Superior temporal gyrus (tissue), 1 donor: ENCODE results near the gene IL16.

Experiments used
- DNase-seq: peaks from one replicate; pipeline ENCODE4 v3.0.0-alpha.2; 2016; ENCODE audit errors: extremely low spot score

The IL16 gene

DNA sequence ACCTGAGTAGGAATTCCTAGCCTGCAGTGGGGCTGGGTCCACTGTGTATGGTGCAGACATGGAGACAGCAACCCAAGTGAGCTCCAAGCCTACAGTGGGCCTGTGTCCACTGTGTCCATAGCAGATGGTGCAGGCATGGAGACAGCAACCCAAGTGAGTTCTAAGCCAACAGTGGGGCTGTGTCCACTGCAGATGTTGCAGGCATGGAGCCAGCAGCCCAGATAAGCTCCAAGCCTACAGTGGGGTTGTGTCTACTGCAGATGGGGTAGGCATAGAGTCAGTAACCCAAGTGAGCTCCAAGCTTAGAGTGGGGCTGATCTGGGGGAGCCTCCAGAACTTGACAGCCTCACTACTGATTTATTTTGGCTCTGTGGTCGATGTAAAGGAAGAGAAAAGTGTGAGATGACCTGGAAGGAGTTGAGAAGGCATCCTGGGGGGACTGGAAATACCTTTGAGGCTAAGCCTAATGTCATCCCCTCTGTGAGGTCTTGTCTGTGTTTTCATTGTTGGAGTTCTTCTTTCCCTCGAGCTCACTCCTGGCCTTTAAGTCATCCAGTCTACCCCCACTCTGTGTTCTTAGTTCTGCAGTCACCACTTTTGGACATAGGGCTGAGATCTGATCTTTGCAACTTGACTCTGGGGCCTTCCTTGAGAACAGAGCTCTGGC, 22.4 kb upstream of the IL16 start:
- DNase-seq, result no peak

DNA sequence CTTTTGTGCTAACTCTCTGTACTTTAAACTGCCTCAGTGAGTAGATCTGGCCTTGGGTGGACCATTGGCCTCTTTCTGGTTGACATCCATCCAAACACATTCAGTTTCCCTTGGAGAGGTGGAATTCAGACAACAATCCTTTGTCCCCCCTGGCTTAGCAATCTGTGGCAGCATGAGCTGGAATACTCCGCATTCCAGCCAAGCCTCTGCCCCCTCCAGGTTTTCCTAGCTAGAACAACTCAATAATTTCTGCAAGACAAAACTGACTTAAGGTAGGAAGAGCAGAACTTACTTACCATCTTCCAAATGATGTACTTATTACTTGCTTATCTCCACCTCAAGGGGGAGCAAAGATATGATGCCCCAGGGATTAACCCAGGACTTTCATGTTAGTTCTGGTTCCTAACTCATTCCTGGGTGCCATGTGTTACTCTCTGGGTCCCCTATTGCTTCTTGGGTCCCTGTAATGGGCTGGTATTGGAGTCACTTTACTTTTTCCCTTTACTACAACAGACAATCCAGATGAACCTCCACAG, 21.8 kb upstream of the IL16 start:
- DNase-seq, result no peak

DNA sequence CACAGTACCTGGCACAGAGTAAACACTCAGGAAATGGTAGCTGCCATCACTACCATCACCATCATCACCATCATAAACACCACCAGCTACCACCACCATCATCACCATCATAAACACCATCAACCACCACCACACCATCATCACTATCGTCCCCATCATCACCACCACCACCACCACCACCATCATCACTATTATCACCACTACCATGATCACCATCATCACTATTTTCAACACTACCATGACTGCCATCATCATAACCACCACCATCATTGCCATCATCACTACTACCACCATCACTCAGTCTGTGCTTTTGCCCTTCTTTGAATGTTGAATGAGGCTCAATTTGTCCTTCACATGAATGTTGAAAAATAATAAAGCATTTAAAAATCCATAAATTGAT, 21.2 kb upstream of the IL16 start:
- no peak for DNase-seq

DNA sequence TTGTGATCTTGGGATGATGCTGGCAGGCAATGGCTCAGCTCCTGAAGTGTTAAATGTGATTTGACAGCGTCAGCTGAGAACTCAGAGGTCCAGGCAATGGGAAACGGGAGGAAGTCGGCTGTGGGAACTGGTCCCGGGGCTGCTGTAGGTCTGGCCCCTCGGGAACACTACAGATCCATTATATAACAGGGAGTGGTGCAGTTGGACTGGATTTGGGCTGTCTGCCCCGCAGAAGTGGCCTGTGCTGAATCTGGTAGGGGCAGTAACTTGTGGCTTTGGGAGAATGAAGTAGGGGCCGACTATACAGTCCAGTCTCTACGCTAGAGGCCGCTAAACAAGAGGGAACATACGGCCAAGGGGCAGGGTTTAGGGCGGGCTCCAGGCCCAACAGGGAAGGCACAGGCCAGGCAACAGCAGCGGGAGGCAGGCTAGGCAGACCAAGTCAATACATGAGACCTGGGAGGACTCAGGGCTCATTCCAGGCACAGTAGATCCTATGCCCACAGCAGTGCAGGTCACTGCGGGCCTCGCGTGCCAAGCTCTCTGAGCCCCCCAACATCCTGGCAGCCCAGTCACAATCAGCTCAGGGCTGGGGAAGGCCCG, 20.3 kb upstream of the IL16 start:
- DNase-seq, result no peak

DNA sequence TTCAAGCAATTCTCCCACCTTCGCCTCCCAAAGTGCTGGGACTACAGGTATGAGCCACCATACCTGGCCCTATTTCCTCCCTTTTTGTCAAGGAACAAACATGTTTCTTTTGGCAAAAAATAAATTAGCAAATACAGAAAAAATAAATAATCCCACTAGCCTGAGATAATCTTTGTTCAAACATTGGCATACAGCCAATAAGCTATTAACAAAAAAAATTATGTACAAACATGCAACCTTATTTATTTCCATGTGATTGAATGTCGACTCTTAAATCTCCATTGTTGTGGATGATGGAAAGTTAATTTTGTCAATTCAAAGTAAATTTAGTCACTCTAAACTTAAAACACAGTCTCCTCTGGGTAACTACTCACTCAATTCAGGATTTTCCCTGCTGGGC, 18.3 kb upstream of the IL16 start:
- DNase-seq, result no peak

DNA sequence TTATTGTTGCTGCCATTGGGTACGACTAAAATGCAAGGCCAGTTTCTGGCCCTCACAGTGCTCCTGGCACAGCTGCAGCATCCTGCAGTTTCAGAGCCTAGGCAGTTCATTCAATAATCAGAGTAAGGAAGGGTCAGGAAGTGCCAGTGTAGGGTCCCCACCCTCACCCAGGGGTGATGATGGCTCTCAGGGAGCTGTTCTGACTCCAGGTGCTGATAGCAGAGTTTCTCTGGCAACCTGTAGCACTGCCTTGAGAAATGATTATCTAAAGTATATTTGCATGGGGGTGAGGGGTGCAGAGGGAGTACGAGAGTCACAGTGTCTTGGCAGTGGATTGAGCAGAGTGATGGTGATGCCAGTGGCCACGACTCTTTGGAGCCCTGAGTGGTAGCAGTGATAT, 15.5 kb upstream of the IL16 start:
- DNase-seq, result no peak

DNA sequence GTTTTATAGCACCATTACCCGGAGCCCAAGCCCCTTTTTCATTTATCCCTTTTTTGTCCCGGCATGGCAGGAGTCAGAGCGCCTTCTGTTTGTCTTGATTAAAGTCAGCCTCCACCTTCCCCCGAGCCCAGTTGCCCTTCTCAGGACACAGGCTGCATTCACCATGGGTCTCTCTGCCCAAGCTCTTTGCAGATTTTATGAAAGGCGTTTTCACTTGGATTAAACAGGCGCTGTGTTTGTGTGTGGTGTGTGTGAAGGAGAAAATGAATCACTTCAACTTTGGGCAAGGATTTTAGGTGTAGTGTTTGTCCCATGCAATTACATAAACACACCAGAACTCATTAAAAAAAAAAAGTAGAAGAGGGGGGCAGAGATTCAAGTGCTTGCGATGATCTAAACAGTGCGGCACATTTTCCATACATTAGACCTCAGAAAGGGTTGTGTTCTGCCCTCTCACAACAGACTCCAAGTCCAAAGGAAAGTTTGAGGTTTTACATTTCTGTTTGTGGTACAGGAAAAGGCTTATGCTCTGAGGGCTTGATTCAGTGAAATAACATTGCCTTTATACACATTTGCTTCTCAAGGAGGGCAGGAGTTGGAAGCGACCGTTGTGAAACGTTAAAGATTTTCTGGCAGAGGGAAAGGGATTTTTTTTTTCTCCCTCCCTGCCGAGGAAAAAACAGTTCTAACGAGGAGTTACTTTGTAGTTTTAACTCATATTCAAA, 14.5 kb upstream of the IL16 start:
- no peak for DNase-seq

DNA sequence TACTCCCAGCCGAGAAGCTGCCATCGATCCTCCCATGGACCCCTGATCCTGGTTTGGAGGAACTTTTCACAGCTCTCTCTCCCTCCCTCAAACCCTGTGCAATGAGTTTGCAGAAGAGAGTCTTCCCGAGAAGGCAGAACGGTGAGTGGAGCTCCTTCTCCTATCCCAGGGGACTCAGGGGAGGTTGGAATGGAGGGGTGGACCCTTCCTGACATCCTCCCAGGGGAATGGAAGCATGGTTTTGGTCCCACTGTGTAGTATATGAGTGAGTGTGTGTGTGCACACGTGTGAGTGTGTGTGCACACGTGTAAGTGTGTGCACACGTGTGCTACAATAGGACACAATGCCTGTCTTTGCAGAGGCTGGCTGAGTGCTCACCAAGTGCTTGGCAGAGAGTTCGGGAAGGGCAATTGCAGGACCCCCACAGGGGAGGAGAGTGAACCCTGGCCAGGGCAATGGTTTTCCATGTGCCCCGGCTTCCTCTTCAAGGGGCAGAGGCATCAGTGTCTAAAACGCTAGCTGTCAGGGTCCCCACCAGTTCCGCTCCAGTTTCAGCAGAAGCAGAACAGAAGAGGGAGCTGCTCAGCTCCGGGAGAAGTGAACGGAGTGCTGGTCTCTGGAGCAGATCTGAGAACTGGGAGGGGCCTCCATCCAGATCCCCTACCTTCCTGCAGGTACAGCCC, 13.8 kb upstream of the IL16 start:
- no peak for DNase-seq

DNA sequence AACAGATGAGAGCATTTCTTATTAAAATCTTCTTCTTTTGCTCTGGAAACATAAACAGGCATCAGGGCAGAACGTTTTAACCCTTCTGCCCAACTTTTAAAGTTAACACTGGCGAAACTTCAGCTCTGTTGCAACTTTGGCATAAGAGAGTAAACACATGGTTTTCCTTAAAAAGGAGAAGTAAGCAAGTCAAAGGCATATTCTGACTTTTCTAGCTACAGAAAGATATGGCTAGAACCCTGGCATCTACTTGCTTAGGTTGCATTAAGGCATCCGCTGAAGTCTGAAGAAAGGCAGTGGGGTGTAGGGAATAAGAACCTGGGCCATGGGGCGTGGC, 13.3 kb upstream of the IL16 start:
- no peak for DNase-seq

DNA sequence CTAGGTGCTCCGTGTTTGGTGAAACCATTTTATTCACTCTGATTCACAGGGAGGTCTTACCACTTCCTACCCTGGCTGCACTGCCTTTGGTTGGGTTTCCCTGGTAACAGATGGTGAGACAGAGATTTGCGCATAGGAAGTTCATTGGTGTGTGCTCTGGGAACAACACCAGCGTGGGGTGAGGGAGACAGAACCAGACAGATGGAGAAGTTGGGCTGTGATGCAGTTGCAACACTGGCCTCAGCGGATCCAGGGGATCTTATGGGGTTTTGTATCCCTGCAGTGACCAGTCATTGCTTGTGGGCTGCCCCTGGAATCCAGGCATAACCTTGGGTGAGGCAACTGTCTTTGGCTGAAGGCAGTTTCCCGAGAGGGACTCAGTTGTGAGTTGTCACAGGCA, 12.5 kb upstream of the IL16 start:
- no peak for DNase-seq

DNA sequence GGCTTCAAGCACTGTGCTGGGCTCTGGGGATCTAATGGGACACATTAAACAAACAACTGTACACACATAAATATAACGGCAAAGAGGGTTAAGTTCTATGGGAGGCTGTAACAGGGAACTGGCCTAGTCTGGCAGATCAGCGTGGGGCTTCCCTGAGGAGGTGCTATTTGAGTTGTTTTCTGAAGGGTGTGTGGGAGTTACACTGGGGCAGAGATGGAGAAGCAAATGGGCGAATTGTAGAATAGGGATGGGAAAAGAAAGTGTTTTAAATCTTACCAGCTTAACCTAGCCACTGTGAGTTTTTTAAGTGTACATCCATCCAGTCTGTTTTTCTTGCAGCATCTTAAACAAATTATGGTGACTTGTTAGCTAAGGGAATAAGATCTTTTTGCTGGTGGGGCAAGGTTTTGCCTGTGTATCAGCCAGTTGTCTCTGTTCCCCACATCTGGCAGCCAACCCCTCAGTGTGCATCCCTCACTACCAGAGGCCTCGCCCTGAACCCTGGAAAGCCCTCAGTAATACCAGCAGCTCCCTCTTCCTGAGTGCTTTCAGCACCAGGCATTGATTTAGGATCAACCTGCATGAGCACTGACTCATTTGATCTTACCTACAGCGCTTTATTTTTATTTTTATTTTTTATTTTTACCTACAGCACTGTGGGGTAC, 10.9 kb upstream of the IL16 start:
- DNase-seq, result no peak

DNA sequence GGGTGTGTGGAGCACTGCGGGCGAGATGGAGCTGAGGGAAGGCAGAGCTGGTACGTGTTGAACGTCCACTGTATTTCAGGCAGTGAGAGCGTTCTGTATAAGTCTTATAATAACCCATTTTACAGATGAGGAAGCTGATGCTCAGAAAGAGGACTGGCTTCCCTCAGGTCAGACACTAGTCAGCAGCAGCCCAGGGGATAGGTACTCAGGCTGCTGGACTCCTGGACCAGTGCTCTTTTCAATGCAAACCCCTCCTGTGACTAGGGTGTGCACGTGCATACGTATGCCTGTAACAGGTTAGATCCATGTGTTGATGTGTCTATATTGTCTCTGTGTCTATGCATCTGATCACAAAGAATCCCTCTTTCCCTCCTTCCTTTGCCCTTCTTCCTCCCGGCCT, 8.3 kb upstream of the IL16 start:
- no peak for DNase-seq

DNA sequence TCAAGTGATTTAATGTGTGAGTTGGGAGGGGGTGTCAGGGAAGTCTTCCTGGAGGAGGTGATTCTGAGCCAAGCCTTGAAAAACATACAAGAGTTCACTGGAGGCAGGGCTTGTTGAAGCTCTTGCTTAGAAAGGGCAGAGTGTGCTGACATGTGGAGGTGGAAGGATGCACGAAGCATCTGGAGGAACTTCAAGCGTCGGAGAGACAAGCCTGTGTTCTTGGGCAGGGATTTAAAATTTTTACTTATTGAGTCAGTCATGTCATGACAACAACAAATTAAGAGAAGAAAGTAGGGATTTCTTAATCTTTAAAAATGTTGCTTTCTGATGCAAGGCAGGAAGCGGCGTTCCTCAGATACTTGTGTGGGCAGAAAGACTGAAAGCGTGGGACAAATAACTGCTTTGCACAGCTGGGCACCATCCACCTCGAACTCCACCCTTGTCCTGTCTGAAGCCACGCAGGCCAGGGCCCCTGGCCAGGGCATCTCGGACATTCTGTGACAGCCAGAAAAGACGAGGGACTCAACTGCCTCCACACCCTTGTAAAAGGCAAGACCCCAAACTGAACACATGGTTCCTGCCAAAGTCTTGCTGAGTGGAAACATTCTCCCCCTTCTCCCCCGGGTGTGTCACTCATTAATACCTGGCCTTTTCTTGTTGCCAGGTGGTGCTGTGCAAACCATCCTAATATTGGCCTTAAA, 6.9 kb upstream of the IL16 start:
- no peak for DNase-seq

DNA sequence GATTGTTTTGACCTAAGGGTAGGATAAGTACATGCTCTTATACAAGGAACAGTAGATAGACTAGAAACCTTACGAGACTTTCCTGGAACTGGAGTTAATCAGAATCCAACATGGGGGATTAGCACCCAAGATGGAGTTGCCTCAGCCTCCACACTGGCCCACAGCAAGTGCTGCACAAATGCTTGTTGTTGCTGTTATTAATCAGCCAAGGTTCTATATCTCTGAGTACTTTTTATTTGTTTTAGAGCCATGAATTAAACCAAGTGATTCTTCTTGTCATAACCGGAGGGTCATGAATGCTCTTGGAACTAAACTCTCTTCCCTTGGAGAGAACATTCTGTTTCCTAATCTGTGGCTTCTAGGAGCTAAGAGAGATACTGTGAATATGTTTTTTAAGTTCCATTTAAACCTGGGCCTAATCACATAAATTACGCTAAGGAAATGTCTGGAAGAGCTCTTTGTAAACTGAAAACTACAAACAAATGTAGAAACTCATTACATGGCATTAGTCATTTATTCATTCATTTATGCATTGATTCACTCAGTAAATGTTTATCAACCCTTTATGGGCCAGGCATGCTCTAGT, 5.7 kb upstream of the IL16 start:
- no peak for DNase-seq

DNA sequence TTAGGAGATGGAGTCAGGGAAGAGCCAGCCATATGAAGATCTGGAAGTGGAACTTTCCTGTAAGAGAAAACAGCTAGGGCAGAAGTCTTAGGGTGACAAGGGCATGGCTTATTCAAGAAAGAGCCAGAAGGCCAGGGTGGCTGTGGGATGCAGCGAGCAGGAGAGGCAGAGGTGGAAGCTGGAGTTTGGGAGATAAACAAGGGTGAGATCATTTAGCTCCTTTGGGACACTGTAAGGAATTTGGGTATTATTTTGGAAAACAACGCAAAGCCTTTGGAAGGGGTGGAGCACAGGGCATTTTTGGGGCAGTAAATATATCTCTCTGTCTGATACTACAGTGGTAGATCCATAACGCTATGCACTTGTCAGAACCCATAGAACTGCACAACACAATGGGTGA, 5.0 kb upstream of the IL16 start:
- DNase-seq, result no peak

DNA sequence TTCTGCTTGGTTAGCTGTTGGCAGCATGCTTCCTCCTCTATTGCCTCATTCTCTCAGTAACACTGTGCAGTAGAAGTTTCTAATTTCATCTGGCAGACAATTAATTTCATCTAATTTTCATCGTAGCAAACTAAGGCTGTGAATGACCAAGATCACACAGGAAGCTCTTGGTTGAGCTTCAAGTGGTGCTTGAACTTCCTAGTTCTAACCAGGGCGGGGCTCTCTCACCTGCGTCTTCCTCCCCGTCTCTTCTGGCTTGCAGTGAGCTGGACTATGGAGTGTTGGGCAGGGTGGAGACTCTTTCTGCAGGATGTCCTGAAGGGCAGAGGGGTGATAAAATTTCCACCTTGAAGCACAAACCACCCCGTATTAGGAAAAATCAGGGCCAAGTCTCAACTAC, 2.0 kb upstream of the IL16 start:
- DNase-seq, result no peak

DNA sequence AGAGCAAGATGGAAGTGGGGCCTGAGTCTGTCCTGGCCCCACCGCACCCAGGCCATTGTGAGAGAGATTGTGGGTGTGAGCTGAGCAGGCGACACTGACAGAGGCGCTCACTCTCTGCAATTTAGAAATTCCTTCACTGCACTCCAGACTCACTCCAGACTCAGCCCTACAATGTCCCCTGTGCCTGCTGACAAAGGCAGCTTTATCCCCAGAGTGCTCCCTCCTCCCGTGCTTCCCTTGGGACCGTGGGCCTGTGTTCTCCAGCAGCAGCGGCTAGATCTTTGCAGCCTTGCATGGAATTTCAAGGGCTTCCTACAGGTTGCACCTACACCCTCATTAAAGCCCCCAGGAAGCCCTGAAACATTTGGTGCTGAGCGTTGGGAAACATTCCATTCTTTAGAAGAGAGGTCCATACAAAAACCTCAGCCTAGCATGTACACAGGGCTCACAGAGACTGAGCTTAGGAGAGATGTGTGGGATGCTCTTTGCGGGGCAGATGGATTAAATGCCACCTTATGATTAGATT, 1.3 kb upstream of the IL16 start:
- DNase-seq, result no peak

DNA sequence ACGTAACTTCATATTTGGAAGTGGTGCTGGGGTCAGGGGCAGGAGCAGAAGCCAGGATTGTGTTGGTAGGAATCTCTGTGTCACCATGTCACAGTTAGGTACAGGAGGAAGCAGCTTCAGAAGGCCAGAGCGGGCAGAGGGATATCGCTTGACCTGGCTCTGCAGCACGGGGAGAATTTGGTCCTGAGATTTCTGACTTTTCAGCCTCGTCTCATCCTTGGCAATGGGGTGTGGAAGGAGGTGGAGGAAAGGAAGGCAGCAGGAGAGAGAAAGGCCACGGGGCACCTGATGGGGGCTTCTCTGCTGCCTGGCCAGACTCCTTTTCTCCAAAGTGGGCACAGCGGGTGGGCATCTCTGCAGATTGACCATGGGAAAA, 564 bp downstream of the IL16 start:
- DNase-seq, result no peak

DNA sequence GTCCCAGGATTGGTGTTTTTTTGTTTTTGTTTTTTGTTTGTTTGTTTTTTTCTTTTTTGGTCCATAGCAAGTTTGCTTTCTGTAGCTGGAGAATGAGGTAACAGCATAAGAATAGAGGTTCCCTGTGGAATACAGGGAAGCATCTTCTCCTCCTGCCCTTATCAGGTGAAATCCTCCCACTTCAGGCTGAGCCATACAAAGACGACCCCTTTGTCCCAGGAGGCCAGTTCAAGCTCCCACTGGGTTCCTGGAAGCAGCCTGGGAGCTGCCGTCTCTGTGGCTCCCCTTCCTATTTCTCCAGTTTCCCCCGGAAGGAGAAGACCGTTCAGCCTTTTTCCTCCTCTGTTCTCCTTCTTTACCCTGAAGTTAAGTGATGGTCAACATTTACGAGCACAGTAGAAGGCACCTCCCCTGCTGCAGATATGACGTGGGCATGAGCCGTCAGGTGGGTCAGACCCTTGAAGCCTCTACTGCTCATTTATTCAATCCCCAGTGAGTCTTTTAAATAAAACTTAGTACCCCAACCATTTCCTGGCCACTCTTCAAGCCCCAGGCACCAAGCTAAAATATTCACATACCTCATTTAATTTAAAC, 1.1 kb downstream of the IL16 start:
- DNase-seq, result no peak

DNA sequence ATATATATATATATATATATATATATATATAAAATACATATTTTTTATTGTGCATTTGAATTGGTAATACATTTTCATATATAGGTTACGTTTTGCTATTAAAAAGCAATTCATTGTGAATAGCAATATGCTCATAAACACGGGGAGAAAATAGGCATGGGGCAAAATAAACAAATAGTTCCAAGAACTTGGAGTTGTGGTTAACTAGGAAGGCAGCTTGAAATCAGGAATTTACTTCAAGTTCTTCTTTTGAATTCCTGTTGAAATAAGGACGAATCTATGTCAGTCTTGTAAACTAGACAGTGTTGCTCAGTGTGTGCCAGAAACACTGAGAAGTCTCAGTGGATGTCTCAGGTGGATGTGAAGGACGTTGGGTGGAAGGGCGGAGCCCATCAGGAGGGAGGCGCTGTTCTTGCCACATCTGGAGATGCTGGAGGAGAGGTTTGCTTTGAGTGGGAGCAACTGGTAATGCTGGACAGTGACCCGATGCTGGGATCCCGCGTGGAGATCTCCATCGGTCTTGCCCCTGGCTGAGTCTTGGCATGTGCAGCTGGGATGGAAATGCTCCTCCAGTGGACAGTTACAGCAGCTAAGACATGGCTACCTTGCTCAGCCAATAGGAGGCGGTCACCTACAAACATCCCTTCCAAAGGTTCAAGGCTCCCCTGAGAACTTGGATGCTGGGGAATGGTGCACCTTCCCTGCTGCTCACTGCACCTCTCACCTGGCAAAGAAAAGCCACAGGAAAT, 2.5 kb downstream of the IL16 start:
- no peak for DNase-seq
